GM12864 (cell line): ENCODE results near the gene COL9A1.

Source experiments
- DNase-seq: peaks from one replicate; pipeline ENCODE4 v3.0.0-alpha.2; 2011; ENCODE audit warnings: low read depth
- H3K4me3 ChIP-seq: 2 replicates; pipeline ENCODE4 v1.5.1; 2011; ENCODE audit warnings: mild to moderate bottlenecking, low read depth, low read length, control low read depth
- TF ChIP-seq, protein P1 (sequence below): IDR thresholded peaks from 2 replicates; pipeline ENCODE4 v1.5.1; 2011; ENCODE audit warnings: low read depth, mild to moderate bottlenecking, moderate library complexity, low read length, control low read depth, inconsistent platforms; ENCODE audit errors: missing control alignments

Gene COL9A1

DNA sequence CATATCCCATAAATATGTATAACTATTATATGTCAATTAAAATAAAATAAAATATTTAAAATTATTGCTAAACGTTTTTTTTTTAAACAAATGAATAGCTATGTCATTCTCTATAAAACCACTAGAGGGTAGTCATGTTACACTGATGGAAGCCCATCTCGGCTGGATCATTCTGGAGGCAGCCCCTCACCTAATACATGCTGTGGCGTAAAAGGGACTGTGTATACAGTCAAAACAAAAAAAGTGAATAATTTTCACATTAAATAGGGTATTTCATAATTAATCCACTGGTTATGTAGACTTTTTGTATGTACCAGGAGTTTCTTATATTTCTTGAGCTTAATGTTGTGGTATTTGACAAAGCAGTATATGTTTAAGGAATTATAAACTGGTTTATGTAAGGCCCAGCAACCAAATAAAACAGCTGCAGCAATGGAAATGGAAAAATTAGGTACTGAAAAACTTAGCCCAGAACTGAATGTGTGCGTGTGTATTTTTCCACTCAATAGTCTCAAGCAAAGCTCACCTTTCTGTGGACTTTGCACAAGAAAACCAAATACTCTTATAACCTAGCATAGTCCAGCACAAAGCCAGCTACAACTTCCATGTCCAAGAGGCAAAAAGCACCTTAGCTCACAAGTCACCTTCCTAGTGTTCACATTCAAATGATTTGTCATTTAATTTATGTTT, 81.7 kb downstream of the COL9A1 start:
- TF ChIP-seq, protein P1, sequence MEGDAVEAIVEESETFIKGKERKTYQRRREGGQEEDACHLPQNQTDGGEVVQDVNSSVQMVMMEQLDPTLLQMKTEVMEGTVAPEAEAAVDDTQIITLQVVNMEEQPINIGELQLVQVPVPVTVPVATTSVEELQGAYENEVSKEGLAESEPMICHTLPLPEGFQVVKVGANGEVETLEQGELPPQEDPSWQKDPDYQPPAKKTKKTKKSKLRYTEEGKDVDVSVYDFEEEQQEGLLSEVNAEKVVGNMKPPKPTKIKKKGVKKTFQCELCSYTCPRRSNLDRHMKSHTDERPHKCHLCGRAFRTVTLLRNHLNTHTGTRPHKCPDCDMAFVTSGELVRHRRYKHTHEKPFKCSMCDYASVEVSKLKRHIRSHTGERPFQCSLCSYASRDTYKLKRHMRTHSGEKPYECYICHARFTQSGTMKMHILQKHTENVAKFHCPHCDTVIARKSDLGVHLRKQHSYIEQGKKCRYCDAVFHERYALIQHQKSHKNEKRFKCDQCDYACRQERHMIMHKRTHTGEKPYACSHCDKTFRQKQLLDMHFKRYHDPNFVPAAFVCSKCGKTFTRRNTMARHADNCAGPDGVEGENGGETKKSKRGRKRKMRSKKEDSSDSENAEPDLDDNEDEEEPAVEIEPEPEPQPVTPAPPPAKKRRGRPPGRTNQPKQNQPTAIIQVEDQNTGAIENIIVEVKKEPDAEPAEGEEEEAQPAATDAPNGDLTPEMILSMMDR: peak; percentile 51
- no peak for DNase-seq
- no peak overlapping the region for H3K4me3 ChIP-seq

DNA sequence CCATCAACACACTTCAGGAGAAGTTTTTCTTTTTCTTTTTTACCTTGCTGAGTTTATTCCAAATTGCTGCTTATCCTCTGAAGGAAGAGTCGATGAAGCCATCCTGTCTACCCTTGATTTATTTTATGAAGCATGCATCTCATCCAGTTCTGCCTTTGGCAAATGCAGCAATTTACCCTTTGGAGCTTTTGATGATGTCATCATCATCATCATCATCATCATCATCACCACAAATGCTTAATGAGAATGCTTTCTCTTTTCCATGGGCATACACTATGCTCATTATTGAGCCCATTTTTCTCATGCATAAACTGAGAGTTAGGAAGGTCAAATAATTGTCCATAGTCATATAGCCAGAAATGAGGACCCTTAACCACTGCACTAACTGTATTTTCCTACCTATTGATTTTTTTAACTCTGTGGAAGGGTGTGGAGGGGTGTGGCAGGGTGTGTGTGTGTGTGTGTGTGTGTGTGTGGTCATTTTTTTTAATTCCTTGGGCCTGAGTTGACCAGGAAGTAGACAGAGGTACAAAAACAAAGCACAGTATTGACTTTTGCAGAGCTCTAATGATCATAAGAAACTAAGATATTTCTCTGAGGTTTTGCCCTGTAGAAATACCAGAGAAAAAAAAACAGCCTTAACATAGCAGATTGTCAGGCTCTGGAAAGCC, 82.8 kb downstream of the COL9A1 start:
- TF ChIP-seq, protein P1: no peak
- no peak for DNase-seq
- H3K4me3 ChIP-seq: no peak overlapping the region

DNA sequence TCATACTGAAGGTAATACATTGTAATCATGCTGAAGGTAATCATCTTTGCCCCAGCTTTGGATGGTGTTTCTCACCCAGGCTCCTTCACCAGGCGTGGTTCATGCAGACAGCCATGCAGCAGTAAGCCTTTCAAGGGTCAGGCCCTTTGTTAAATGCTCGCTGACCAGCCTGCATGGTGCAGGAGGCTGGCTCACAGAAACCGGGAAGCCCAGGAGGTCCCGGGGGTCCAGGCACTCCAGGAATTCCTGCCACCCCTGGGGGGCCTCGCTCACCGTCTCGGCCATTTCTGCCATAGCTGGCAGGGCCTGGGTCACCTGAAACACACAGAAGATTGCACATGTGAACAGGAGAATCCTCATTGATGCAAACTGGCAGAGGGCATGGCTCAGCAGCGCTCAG, 86.1 kb downstream of the COL9A1 start:
- no peak overlapping the region for H3K4me3 ChIP-seq
- TF ChIP-seq, protein P1: no peak
- DNase-seq: no peak

DNA sequence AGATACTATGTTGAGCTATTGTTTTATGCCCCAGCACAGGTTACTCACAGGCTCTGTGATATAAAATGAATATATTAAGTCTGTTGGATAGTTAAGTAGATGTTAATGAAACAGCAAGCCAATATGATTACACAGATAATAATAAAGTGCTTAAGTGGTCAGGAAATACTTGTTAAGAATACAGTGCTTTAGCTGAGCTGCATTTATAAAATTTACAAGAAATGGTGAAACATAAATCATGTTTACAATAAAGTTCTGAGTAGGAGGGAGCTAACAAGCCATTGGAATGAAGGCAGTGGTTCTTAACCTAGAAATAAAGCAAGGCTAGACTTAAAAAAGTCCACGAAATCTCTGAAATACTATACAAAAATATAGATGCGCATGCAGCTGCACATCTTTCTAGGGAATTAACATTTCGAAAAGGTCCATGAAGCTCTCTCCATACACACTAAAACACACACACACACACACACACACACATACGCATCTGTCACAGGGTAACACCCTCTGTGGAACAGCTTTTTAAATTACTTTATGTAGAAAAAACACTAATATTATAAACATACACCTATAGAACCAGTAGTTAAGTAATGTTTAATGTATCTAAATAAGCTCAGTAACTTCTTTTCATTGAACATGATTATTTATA, 87.3 kb downstream of the COL9A1 start:
- TF ChIP-seq, protein P1: no peak
- no peak for DNase-seq
- no peak overlapping the region for H3K4me3 ChIP-seq

DNA sequence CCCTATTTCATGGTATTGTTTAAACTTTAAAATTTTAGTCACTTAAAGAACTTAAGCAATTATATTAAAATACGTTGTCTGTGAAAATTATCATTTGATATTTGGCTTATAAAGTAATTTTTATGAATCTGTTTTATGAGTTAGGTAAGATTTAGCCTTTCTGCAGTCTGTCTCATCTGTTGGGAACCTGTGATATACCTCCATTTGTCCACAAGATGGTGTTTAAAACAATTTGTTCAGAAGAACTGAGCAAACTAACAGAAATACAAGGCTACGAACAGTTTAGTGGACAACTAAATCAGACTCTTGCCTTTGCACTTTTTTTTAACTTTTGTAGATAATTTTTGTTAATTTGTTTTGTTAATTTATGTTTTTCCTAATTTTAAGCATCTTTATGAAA, 92.4 kb downstream of the COL9A1 start:
- TF ChIP-seq, protein P1: peak; percentile 30
- no peak overlapping the region for H3K4me3 ChIP-seq
- DNase-seq: no peak

DNA sequence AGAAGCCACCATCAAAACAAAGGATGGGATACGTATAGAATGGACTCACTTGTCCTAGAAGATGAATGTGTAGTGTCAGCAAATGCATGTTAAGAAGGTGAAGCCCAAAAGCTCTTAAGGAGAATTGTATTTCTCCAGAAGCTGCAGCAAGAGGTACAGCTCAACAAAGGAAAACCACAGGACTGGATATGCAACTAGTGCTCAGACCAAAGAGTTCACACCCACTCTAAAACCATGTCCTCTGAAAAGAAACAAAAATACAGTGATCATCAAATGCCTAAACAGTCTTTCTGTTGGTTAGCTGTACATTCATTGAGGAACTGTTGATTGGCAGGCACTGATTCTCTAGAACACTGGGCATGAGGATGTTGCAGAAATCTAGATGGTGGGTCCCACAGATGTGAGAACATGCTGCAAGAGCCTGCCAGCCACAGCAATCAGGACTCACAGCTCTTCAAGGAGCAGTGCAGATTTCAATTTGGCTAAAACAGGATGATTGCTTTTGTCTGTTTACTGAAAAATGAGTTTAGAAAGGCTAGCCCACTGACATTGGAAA, 94.6 kb downstream of the COL9A1 start:
- no peak overlapping the region for H3K4me3 ChIP-seq
- no peak for DNase-seq
- TF ChIP-seq, protein P1: no peak
